GM12874 (cell line): ENCODE data around the gene CXXC1.

Source experiments
- TF ChIP-seq, protein P1 (sequence below): IDR thresholded peaks from 2 replicates; pipeline ENCODE4 v1.5.1; 2011; ENCODE audit warnings: low read depth, mild to moderate bottlenecking, control low read depth, low read length, moderate library complexity; ENCODE audit not compliant: insufficient read depth

CXXC1 gene

GRCh38 chr18:50275503-50276036 is 11.9 kb downstream of the CXXC1 start:
- TF ChIP-seq, protein P1, sequence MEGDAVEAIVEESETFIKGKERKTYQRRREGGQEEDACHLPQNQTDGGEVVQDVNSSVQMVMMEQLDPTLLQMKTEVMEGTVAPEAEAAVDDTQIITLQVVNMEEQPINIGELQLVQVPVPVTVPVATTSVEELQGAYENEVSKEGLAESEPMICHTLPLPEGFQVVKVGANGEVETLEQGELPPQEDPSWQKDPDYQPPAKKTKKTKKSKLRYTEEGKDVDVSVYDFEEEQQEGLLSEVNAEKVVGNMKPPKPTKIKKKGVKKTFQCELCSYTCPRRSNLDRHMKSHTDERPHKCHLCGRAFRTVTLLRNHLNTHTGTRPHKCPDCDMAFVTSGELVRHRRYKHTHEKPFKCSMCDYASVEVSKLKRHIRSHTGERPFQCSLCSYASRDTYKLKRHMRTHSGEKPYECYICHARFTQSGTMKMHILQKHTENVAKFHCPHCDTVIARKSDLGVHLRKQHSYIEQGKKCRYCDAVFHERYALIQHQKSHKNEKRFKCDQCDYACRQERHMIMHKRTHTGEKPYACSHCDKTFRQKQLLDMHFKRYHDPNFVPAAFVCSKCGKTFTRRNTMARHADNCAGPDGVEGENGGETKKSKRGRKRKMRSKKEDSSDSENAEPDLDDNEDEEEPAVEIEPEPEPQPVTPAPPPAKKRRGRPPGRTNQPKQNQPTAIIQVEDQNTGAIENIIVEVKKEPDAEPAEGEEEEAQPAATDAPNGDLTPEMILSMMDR = no peak

- TF ChIP-seq, protein P1 = no peak
Observed at GRCh38 chr18:50274941-50275340, 12.6 kb downstream of the CXXC1 start.

- TF ChIP-seq, protein P1 = no peak
Observed at GRCh38 chr18:50274044-50274442, 13.4 kb downstream of the CXXC1 start.

- TF ChIP-seq, protein P1 = no peak
Observed at GRCh38 chr18:50273203-50274043, 14.1 kb downstream of the CXXC1 start.

GRCh38 chr18:50272568-50272967 is 14.9 kb downstream of the CXXC1 start:
- TF ChIP-seq, protein P1 = no peak

DNA sequence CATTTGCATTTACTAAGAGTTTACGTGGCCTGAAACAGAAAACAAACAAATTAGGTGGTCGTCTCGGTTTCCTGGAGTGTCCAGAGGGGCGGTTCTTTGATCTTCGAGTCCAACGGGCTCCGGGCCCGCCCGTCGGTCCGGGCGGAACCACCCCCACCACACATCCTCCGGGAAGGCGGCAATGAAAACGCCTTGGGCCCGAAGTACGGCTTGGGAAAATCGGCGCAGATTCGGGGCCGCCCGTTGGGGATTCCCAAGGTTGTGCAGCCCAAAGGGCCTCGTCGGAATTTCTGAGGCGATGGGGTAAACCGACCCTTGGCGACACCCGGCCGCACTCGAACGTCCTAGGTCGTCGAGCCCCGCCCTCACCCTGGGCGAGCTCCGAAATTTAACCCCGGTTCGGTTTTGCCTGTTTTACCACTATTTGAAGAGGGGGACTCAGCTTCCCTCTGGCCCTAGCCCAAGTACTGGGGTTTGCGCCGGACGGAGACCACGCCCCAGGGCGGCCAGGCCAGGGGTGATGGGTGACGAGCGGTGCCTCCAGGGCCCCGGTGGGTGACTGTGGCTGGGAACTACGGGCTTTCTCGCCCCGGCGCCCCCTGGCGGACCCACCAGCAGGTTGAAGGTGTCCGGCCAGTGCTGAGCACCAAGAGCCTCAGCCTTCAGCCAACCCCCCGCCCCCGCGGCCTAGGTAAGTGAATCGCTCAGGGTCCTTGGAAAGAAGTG is 19.3 kb downstream of the CXXC1 start:
- TF ChIP-seq, protein P1 = peak; percentile 93

DNA sequence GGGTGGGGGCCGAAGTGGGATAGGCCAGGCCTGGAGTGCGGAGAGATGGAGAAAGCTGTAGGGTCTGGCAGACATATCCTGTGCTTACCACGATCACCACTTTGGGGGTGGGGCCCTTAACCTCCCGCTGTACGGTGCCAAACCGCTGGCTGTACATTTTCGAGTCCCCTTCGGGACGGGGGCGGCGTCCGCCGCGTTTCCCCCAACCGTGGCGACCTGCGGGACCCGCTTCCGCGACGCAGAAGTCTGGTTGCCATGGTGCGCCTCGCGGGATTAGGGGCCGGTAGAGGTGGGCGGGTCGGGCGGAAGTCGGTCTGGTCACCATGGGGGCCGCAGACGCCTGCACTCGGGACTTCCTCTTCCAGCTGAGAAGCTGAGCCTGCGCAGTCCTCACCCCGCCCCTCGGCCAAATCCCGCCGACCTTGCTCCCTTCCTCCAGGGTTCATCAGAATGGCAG is 21.2 kb downstream of the CXXC1 start, which contains the start of gene CFAP53:
Gene CFAP53, minus strand, starts transcription at position 248 of the 457 bp plus-strand sequence. Its CDS starts 91 bp downstream, at position 157.
- TF ChIP-seq, protein P1 = no peak
